HL-60 (cell line): ENCODE data around the gene CACNA1D.
A peak's percentile ranks its signal among the peaks of the same experiment; 100 is the strongest.

Experiments used
- DNase-seq, 2 experiments: peaks; one replicate each; pipeline ENCODE4 v3.0.0-alpha.2; 2010 to 2020; ENCODE audit warnings: low read depth in 1 of 2, low spot score in 1 of 2
- H3K27ac ChIP-seq: fragments of 250-450 bp; sonication (Bioruptor Pico); replicated peaks from 2 replicates; pipeline ENCODE4 v1.5.1; 2020; ENCODE audit warnings: mild to moderate bottlenecking, moderate library complexity
- H3K27me3 ChIP-seq: fragments of 250-450 bp; sonication (Bioruptor Pico); 2 replicates; pipeline ENCODE4 v1.5.1; 2021; ENCODE audit warnings: mild to moderate bottlenecking, moderate library complexity; ENCODE audit not compliant: insufficient read depth, poor library complexity, severe bottlenecking
- H3K4me3 ChIP-seq: replicated peaks from 2 replicates; pipeline ENCODE4 v1.5.1; 2011; ENCODE audit warnings: mild to moderate bottlenecking, control low read depth, low read length; ENCODE audit not compliant: insufficient read depth
- GABPA ChIP-seq: IDR thresholded peaks from 2 replicates; pipeline ENCODE4 v1.6.1; 2012; ENCODE audit warnings: low read depth
- POLR2AphosphoS5 ChIP-seq: IDR thresholded peaks from 2 replicates; pipeline ENCODE4 v1.6.1; 2012; ENCODE audit warnings: low read depth
- SPI1 ChIP-seq: IDR thresholded peaks from 2 replicates; pipeline ENCODE4 v1.6.1; 2012; ENCODE audit warnings: low read depth, mild to moderate bottlenecking, borderline replicate concordance
- TF ChIP-seq, protein P1 (sequence below): IDR thresholded peaks from 2 replicates; pipeline ENCODE4 v1.6.1; 2012; ENCODE audit warnings: low read depth; ENCODE audit not compliant: insufficient replicate concordance
- TF ChIP-seq, protein P2 (sequence below): IDR thresholded peaks from one replicate; pipeline ENCODE4 v1.5.1; 2011; ENCODE audit warnings: low read length, control low read depth, inconsistent platforms; ENCODE audit not compliant: insufficient read depth

Gene CACNA1D

GRCh38 chr3:53715815-53716483, 221.5 kb downstream of the CACNA1D start:
- Histone ChIP-seq H3K27me3 (no peaks in the 10 kb centered on the region), H3K27ac (no peak overlapping the region), H3K4me3 (no peak overlapping the region)
- DNase-seq: no peak
- TF ChIP-seq GABPA: no peak
- TF ChIP-seq, protein P1, sequence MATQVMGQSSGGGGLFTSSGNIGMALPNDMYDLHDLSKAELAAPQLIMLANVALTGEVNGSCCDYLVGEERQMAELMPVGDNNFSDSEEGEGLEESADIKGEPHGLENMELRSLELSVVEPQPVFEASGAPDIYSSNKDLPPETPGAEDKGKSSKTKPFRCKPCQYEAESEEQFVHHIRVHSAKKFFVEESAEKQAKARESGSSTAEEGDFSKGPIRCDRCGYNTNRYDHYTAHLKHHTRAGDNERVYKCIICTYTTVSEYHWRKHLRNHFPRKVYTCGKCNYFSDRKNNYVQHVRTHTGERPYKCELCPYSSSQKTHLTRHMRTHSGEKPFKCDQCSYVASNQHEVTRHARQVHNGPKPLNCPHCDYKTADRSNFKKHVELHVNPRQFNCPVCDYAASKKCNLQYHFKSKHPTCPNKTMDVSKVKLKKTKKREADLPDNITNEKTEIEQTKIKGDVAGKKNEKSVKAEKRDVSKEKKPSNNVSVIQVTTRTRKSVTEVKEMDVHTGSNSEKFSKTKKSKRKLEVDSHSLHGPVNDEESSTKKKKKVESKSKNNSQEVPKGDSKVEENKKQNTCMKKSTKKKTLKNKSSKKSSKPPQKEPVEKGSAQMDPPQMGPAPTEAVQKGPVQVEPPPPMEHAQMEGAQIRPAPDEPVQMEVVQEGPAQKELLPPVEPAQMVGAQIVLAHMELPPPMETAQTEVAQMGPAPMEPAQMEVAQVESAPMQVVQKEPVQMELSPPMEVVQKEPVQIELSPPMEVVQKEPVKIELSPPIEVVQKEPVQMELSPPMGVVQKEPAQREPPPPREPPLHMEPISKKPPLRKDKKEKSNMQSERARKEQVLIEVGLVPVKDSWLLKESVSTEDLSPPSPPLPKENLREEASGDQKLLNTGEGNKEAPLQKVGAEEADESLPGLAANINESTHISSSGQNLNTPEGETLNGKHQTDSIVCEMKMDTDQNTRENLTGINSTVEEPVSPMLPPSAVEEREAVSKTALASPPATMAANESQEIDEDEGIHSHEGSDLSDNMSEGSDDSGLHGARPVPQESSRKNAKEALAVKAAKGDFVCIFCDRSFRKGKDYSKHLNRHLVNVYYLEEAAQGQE: no peak

DNA sequence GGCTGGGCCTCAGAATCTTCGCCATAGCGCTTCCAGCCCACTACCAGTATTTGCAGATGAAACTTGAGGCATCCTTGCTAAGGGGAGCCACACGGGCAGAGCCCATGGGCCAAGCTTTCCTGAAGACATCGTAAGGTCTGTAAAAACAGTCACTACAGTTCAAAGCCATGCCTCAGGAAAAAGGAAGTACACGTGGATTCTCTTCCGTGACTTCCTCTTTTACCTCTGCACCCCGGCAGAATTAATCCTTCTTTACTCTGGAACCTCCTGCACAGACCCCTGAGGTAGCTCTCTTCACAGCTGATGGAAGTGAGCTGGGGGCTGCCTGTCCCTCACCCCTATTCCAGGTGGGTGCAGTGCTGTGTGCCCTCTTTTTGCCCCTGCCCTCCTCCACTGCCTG, 222.6 kb downstream of the CACNA1D start:
- Histone ChIP-seq H3K27me3 (no peaks in the 10 kb centered on the region), H3K27ac (no peak overlapping the region), H3K4me3 (no peak overlapping the region)
- TF ChIP-seq, protein P2, sequence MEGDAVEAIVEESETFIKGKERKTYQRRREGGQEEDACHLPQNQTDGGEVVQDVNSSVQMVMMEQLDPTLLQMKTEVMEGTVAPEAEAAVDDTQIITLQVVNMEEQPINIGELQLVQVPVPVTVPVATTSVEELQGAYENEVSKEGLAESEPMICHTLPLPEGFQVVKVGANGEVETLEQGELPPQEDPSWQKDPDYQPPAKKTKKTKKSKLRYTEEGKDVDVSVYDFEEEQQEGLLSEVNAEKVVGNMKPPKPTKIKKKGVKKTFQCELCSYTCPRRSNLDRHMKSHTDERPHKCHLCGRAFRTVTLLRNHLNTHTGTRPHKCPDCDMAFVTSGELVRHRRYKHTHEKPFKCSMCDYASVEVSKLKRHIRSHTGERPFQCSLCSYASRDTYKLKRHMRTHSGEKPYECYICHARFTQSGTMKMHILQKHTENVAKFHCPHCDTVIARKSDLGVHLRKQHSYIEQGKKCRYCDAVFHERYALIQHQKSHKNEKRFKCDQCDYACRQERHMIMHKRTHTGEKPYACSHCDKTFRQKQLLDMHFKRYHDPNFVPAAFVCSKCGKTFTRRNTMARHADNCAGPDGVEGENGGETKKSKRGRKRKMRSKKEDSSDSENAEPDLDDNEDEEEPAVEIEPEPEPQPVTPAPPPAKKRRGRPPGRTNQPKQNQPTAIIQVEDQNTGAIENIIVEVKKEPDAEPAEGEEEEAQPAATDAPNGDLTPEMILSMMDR: no peak
- TF ChIP-seq POLR2AphosphoS5: no peak
- peak; percentile 60 for TF ChIP-seq GABPA
- peak; percentile 99 for TF ChIP-seq SPI1
- TF ChIP-seq, protein P1: no peak
- peak in 1 of 2 experiments; percentile 62 for DNase-seq

- no peak overlapping the region for H3K27ac ChIP-seq
- H3K27me3 ChIP-seq: no peaks in the 10 kb centered on the region
- no peak for TF ChIP-seq SPI1
- TF ChIP-seq GABPA: no peak
- no peak for TF ChIP-seq POLR2AphosphoS5
- TF ChIP-seq, protein P2: no peak
- TF ChIP-seq, protein P1: no peak
- no peak overlapping the region for H3K4me3 ChIP-seq
- no peak for DNase-seq
Observed at GRCh38 chr3:53718462-53718861, 224.1 kb downstream of the CACNA1D start.

GRCh38 chr3:53719796-53720195, 225.4 kb downstream of the CACNA1D start:
- no peak for DNase-seq
- no peak overlapping the region for H3K27ac ChIP-seq
- no peak overlapping the region for H3K4me3 ChIP-seq
- H3K27me3 ChIP-seq: no peaks in the 10 kb centered on the region
- no peak for TF ChIP-seq SPI1
- TF ChIP-seq POLR2AphosphoS5: no peak
- TF ChIP-seq, protein P2: no peak
- no peak for TF ChIP-seq GABPA
- TF ChIP-seq, protein P1: no peak
